Motor neuron (in vitro differentiated cells): Measurements from ENCODE around the gene NUP98. TPM values are rescaled to one million over a fixed set of nuclear protein-coding genes. Genes with fewer than 3 reads are reported as not detected.
"Not testable (repeated sequence)": the region's sequence is repeated elsewhere in the genome, so short reads cannot be mapped to it uniquely, and the experiment has no call there.

Experiments used
- ATAC-seq, 8 experiments: fragments of 200-7000 bp; cut with Tn5 transposase; replicated peaks in 6 of 8; 2 replicates each; pipeline ENCODE4 v1.8.0; 2021; ENCODE audit warnings: mild to moderate bottlenecking in 8 of 8, moderate library complexity in 8 of 8
- H3K27ac ChIP-seq, 2 donors: fragments of 250-450 bp; sonication (Bioruptor Pico); 2 replicates each; pipeline ENCODE4 v1.9.0; 2021; ENCODE audit warnings: antibody characterized with exemption in 2 of 2, mild to moderate bottlenecking in 2 of 2, moderate library complexity in 1 of 2
- H3K4me1 ChIP-seq, 2 donors: fragments of 250-450 bp; sonication (Bioruptor Pico); replicated peaks in 1 of 2; 2 replicates each; pipeline ENCODE4 v1.6.1; 2021; ENCODE audit warnings: antibody characterized with exemption in 2 of 2, mild to moderate bottlenecking in 2 of 2, moderate library complexity in 1 of 2
- H3K4me3 ChIP-seq, 5 donors: fragments of 250-450 bp; sonication (Bioruptor Pico); 2 replicates each; pipeline ENCODE4 v1.9.0; 2021; ENCODE audit warnings: antibody characterized with exemption in 5 of 5, mild to moderate bottlenecking in 5 of 5, moderate library complexity in 4 of 5
- WGBS, 10 experiments: fragments of 450-650 bp; shearing (Covaris generic); methylation state at CpG; one replicate each; pipeline ENCODE4 v1.0.0; 2022; 5-methylcytosine and 5-hydroxymethylcytosine counted together
- in situ Hi-C, 9 experiments: fragments of 400-800 bp; cut with MboI; loops; one replicate each; pipeline ENCODE4 v1.15.0; 2021; ENCODE audit warnings: low sequenced_read_pairs in 9 of 9, low pct_unique_long_range_greater_than_20kb in 2 of 9; ENCODE audit not compliant: unreplicated experiment in 9 of 9
- total RNA-seq, 8 experiments: library from RNA; unstranded; fragments of 300-600 nt; gene quantifications; 2 replicates each; pipeline versions ENCODE4 v1.2.3 to v1.2.4, GENCODE V29; 2022

The NUP98 gene
- total RNA-seq, 8 experiments from 2014 or later: 27.0 to 115 (median 50.0) TPM

DNA sequence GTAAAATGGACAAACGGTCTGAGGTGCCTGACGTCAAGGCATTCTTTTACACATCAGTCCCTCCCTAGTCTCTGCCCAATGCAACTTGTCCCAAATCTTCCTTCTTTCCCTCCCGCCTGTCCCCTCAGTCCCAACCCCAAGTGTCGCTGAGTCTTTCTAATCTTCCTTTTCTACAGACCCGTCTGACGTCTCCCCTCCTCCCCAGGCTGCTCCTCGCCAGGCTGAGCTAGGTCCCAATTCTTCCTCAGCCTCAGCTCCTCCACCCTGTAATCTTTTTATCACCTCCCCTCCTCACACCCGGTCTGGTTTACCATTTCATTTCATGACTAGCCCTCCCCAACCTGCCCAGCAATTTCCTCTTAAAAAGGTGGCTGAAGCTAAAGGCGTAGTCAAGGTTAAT is 148.0 kb downstream of the NUP98 start:
- H3K4me1 ChIP-seq, in situ Hi-C loops, ATAC-seq, H3K4me3 ChIP-seq, H3K27ac ChIP-seq: not testable (repeated sequence)
- 29 to 70% (median 50%) methylated on average over 1 to 6 of the region's 9 CpGs; no CpG with 5 or more reads in 4 of the 10 experiments for WGBS, 10 experiments

DNA sequence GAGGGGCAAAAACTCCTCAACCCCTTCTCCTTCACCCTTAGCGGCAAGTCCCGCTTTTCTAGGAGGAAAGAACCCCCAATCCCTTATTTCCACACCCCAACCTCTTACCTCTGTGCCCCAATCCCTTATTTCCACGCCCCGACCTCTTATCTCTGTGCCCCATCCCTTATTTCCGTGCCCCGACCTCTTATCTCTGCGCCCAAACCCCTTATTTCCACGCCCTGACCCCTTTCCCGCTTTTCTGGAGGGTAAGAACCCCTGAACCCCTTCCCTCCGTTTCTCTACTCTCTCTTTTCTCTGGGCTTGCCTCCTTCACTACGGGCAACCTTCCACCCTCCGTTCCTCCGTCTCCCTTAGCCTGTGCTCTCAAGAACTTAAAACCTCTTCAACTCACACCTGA is 148.5 kb downstream of the NUP98 start:
- ATAC-seq, H3K27ac ChIP-seq, H3K4me1 ChIP-seq, H3K4me3 ChIP-seq, in situ Hi-C loops: not testable (repeated sequence)
- WGBS, 10 experiments: 13 to 89% (median 73%) methylated on average over 1 to 11 of the region's 13 CpGs; no CpG with 5 or more reads in 1 of the 10 experiments

DNA sequence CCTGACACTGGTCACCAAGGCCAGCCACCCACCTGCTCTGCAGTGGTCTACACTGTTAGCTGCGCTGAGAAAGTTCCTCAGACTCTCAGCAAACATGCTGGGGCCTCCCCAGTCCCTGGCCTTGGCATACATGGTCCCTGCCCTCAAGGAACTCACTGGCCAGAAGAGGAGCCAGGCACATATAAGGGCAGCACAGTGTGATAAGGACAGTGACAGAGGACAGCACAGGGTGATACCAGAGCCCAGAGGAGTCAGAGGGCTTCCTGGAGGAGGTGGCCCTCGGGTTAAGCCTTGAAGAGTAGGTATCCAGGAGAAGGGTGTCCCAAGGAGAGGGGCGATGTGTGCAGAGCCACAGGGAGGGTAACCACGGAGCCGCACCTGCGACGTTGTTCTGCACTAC is 151.8 kb downstream of the NUP98 start:
- WGBS, 10 experiments: 57 to 100% (median 82%) methylated on average over 1 to 4 of the region's 7 CpGs; no CpG with 5 or more reads in 6 of the 10 experiments

DNA sequence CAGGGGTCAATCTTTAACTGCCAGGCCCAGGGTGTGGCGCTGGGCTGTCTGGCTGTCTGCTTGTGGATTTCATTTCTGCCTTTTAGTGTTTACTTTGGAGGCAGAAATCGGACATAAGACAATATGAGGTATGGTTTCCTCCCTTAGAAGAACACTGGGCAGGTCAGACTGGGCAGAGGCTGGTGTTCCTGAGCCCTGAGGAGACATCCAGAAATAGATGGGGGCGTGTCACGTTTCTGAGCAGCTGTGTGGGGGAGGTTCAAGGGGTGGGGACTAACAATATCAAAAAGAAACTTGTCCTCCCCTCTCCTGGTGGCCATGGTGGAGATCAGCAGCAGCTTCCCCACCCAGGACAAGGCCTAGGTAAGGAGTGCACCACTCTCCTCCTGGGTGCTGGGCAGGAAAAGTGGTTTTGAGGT is 152.5 kb downstream of the NUP98 start, which contains the start of gene ART1:
TSS of gene ART1 (plus strand) at position 312 of the 419 bp plus-strand sequence. CDS start 14,086 bp downstream, outside the sequence.
- in situ Hi-C loops: no loop called here
- Histone ChIP-seq H3K4me3 (no peak within 1 kb of the TSS), H3K27ac (no peak within 1 kb of the TSS), H3K4me1 (no peaks in the 10 kb centered on the region)
- whole genome bisulfite sequencing, 10 experiments: 17 to 100% (median 62%) methylated on average over 1 to 3 of the region's 4 CpGs; no CpG with 5 or more reads in 6 of the 10 experiments
- ATAC-seq: peak in 3 of 8 experiments; percentile 3 to 25 (median 16)

More for the DNA sequence above, 151.8 kb downstream of the NUP98 start:
- ATAC-seq: no peak
- in situ Hi-C loops: no loop called here
- H3K4me1 ChIP-seq: no peaks in the 10 kb centered on the region
- no peak overlapping the region for H3K27ac ChIP-seq
- H3K4me3 ChIP-seq: no peak overlapping the region

DNA sequence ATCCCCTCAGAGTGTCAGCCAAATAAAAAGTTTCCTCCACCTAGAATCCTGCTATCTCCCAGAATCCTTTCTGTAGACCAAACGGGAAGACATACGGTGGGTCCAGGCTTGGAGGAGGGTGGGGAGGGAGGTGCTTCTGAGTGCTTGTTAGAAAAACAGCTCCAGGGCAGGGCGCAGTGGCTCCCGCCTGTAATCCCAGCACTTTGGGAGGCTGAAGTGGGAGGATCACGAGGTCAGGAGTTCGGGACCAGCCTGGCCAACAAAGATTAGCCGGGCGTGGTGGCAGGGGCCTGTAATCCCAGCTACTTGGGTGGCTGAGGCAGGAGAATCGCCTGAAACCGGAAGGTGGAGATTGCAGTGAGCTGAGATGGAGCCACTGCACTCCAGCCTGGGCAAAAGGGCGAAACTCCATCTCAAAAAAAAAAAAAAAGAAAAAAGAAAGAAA is 154.2 kb downstream of the NUP98 start:
- Histone ChIP-seq H3K27ac (peak overlapping the region in 1 of 2 donors; percentile 82), H3K4me3 (peak overlapping the region in 3 of 5 donors; percentile 38 to 50 (median 42))
- H3K4me1 ChIP-seq, in situ Hi-C loops: not testable (repeated sequence)
- 20 to 100% (median 51%) methylated on average over 1 to 8 of the region's 11 CpGs; no CpG with 5 or more reads in 2 of the 10 experiments for WGBS, 10 experiments
- peak in 3 of 8 experiments; percentile 5 to 29 (median 7) for ATAC-seq

DNA sequence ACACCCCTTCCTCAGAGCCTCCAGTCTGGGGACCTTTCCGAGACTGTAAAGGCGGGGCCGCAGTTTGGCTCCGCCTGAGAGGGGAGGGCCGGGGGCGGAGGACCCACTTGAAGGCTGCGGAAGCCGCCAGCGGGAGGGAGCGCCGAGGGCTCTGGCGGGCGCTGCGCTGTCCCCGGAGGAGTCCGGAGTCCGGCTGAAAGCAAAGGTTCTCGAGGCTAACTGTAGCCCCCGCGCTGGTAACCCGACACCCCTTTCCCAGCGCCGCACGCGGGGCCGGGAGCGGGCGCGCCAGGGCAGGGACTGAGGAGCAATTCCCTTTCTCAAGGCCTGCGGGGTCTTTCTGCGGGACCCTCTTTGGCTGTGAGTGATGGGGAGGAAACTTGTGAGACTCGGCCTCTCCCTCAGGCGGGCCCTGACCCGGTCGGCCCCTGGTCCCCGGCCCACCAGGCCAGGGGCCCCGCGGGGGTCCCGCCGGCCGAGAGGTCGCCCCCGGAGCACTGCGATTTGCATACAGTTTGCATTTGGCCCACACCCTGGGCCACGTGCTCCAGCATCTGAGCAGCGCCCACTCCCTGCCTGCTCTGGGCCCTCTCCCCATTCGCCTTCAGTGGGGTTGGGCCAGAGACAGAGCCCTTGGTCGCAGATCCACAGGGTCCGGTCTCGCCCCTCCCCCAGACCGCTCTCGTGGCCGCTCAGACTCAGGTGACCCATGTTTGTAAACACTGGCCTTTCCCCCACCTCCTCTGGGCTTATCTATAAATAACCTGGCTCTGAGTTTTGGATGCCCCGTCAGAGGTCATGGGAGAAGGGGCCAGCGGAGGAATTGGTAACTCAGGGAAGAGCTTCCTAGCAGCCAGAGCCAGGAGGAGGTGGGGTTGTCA is 155.0 kb downstream of the NUP98 start:
- H3K4me3 ChIP-seq: peak overlapping the region; percentile 38 to 64 (median 43)
- WGBS, 10 experiments: 0 to 5% (median 0%) methylated on average over 1 to 4 of the region's 55 CpGs; no CpG with 5 or more reads in 6 of the 10 experiments
- no peaks in the 10 kb centered on the region for H3K4me1 ChIP-seq
- peak overlapping the region in 1 of 2 donors; percentile 82 for H3K27ac ChIP-seq
- in situ Hi-C loops: no loop called here
- ATAC-seq: peak; percentile 73 to 91 (median 89)

DNA sequence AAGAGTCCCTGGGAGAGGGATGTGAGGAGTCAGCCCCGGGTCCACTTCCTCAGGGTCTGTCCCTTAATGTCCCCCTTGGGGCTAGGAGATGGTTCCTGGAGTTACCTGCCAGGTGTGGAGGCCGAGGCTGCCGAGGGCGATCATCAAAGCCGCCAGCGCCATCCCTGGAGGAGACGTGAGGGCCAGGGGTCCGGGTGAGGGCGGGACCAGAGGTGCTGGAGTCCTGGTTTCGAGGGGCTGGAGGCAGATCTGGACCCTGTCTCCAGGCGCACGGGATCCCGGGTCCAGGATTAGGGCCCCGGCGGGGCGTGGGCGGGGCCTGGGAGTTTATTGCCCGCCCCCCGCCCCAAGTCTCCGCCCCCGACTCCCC is 155.7 kb downstream of the NUP98 start, which contains the start of gene ART5:
TSS of gene ART5 (minus strand) at position 292 of the 370 bp plus-strand sequence. CDS start at position 162, 130 bp downstream.
- 0 to 10% methylated on average over 1 to 2 of the region's 21 CpGs; no CpG with 5 or more reads in 8 of the 10 experiments for WGBS, 10 experiments
- Histone ChIP-seq H3K4me1 (no peaks in the 10 kb centered on the region), H3K4me3 (peak within 1 kb of the TSS; percentile 38 to 64 (median 43)), H3K27ac (peak within 1 kb of the TSS in 1 of 2 donors; percentile 82)
- ATAC-seq: no peak
- in situ Hi-C loops: no loop called here

DNA sequence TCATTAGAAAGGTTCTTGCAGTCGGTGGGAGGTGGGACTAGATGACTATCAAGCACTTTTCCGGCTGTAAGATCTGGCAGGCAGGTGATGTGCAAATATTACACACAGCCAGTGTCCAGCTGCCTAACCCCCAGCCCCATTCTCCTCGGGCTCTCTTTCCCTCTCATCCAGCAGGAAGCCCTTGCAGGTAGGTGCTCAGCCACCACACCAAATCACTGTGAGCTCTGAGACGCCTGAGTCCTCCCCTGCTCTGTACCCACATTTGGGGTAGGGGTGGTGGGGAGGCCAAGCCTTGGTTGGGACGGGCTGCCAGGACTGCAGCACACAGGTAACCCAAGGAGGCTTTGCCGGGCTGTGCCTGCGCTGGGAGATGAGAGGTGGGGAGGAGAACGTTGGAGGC is 156.2 kb downstream of the NUP98 start:
- no peak overlapping the region for H3K27ac ChIP-seq
- 0 to 56% (median 23%) methylated on average over 1 to 5 of the region's 8 CpGs; no CpG with 5 or more reads in 4 of the 10 experiments for WGBS, 10 experiments
- no peak overlapping the region for H3K4me3 ChIP-seq
- in situ Hi-C loops: no loop called here
- no peaks in the 10 kb centered on the region for H3K4me1 ChIP-seq
- ATAC-seq: no peak

DNA sequence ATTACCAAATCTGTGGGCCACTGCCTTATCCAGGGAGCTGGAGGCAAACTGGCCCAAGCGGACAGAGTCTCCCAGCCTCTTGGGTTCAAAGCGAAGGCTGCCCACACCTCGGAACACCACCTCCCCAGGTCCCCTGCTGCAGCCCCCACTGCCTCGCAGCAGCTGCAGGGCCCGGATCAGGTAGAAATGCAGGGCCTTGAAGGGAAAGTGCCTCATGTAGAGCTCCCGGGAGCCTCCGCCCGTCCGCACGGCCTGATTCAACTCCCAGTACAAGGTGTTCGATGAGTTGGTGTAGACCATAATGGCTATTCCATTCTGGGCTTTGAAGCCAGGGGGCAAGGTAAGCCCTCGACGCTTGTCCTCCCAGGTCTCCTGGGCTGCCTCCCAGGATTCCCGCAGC is 157.5 kb downstream of the NUP98 start:
- no peaks in the 10 kb centered on the region for H3K4me1 ChIP-seq
- 60 to 97% (median 93%) methylated on average over 2 to 10 of the region's 14 CpGs; no CpG with 5 or more reads in 5 of the 10 experiments for WGBS, 10 experiments
- no peak for ATAC-seq
- H3K4me3 ChIP-seq: no peak overlapping the region
- in situ Hi-C loops: no loop called here
- no peak overlapping the region for H3K27ac ChIP-seq

DNA sequence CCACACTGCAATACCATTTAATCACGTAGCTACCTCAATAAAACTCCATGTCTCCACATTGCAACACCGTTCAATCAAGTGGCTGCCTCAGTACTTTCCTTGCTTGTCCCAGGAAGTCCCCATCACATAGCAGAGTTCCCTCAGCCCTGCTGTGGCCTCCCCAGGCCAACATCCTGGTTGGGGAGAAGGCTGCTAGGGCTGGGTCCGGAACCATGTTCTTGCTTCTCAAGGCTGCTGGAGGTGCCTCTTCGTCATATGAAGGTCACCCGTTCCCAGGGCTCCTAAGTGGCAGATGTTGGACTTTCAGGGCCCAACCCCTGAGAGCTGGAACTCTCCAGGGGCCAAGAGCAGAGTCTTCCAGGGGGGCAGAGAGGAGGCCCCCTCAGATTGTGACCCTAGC is 158.8 kb downstream of the NUP98 start:
- H3K4me3 ChIP-seq: no peak overlapping the region
- 50 to 100% (median 82%) methylated on average over 1 to 5 of the region's 5 CpGs; no CpG with 5 or more reads in 3 of the 10 experiments for WGBS, 10 experiments
- in situ Hi-C loops: no loop called here
- no peaks in the 10 kb centered on the region for H3K4me1 ChIP-seq
- no peak overlapping the region for H3K27ac ChIP-seq
- no peak for ATAC-seq

DNA sequence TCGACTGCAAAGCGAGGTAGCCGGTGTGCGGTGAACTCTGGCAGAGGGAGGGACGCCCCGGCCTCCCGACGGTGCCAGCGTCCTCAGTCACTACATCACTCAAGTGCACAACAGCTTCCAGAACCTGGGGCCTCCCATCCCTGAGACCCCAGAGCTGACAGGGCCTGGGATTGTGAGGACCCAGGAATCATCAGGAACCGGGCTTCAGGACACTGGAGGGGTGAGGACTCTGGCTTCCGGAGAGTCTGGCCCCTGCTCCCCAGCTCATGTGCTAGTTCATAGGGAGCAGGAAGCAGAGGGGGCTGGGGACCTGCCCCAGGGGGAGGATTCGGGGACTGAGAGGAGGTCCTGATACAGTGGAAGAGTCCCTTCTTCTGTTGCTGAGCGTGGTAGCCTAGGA is 160.2 kb downstream of the NUP98 start:
- no peak for ATAC-seq
- in situ Hi-C loops: no loop called here
- no peaks in the 10 kb centered on the region for H3K4me1 ChIP-seq
- H3K4me3 ChIP-seq: no peak overlapping the region
- no peak overlapping the region for H3K27ac ChIP-seq
- 95 to 100% (median 100%) methylated on average over 2 to 4 of the region's 13 CpGs; no CpG with 5 or more reads in 7 of the 10 experiments for WGBS, 10 experiments

DNA sequence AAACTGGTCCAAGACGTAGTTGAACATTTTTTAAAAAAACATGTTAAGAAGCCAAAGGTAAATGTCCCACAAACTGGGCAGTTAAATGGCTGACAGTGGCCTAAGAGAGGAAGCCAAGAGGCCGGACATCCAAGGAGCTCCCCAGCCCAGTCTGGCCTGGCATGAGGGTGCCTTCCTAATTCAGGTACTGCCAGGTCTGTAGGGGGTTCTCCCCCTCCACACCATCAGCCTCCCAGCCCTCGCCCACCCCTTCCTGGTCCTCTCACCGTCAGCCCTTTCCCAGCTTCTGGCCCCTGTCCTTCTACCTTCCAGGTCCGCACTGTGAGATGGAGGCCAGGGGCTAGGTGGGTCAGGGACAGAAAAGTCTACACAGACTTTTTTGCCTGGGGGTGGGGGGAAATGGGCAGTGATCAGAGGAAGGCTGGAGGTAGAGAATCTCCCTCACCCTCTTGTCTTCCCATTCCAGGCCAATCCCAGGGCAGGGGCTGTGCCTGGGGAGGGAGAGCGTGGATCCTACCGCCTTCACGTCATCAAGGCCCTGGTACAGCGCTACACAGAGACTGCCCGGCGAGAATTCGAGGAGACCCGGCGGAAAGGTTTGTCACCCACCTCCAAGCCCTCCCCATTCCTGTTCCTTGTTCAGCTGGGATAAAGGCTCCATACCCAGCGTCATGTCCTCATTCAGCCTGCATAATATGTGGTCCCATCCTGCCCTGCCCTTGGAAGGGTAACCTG is 161.5 kb downstream of the NUP98 start:
- 42 to 88% (median 83%) methylated on average over 2 to 7 of the region's 15 CpGs; no CpG with 5 or more reads in 5 of the 10 experiments for WGBS, 10 experiments
- no peak for ATAC-seq
- no peak overlapping the region for H3K27ac ChIP-seq
- H3K4me1 ChIP-seq: no peaks in the 10 kb centered on the region
- H3K4me3 ChIP-seq: no peak overlapping the region
- in situ Hi-C loops: no loop called here
